Hepatocyte (in vitro differentiated cells): ENCODE results near the gene LRRTM2.

Source experiments
- EZH2 ChIP-seq: fragments of 200-600 bp; sonication (generic); IDR thresholded peaks from 2 replicates; pipeline ENCODE4 v1.6.1; 2016; ENCODE audit warnings: antibody characterized with exemption, mild to moderate bottlenecking, borderline replicate concordance
- TF ChIP-seq, protein P1 (sequence below): fragments of 200-600 bp; sonication (generic); IDR thresholded peaks from 2 replicates; pipeline ENCODE4 v1.5.1; 2016; ENCODE audit warnings: antibody characterized with exemption, mild to moderate bottlenecking; ENCODE audit not compliant: poor library complexity

DNA sequence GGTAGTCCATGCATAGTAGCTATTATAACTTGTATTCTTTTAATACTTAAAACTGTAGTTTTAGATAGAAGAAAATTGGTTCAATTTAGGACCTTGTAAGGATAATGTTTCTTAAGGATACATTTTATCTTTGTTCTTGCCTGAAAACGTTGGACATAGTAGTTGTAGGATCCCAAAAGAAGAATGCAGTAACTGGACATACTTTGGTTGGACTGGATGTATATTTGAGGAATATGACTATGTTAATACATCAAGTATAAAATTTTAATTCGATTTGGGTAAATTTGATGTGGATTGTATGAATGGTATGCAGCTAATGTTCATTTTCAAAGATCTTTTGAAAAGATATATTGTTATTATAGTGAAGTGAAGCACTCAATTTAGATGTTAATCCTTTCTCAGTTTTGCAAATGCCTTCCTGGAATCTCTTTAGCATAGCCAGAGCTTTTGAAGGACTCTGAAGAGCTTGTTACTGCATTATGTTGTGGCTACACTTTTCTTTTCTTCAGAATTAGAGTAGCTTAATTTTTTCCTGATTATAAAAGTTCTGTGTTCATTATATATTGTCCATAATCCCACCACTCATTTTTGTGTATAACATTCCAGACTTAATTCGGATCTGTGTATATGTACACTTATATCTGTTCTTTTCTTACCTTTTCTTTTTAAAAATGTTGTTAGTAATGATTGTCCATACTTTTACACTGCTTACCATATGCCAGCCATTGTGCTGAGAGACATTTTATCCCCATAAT, 41.2 kb downstream of the LRRTM2 start:
- TF ChIP-seq, protein P1, sequence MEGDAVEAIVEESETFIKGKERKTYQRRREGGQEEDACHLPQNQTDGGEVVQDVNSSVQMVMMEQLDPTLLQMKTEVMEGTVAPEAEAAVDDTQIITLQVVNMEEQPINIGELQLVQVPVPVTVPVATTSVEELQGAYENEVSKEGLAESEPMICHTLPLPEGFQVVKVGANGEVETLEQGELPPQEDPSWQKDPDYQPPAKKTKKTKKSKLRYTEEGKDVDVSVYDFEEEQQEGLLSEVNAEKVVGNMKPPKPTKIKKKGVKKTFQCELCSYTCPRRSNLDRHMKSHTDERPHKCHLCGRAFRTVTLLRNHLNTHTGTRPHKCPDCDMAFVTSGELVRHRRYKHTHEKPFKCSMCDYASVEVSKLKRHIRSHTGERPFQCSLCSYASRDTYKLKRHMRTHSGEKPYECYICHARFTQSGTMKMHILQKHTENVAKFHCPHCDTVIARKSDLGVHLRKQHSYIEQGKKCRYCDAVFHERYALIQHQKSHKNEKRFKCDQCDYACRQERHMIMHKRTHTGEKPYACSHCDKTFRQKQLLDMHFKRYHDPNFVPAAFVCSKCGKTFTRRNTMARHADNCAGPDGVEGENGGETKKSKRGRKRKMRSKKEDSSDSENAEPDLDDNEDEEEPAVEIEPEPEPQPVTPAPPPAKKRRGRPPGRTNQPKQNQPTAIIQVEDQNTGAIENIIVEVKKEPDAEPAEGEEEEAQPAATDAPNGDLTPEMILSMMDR, result no peak
- TF ChIP-seq EZH2, result no peak
